Measurements from ENCODE around the gene HNRNPA1.
A peak's percentile ranks its signal among the peaks of the same experiment; 100 is the strongest.

Gene HNRNPA1

GRCh38 chr12:54285150-54286041, 4.9 kb downstream of the HNRNPA1 start:
- Histone ChIP-seq H3K36me3 (ENCODE audit: control insufficient read depth in 4 of 4, insufficient read depth in 4 of 4, low read length in 3 of 4) (peaks cover 13 to 78% (median 49%) of the 10 kb centered on the region in 4 experiments), H3K4me1 (ENCODE audit: control extremely low read depth in 1 of 4, control insufficient read depth in 4 of 4, insufficient read depth in 4 of 4, low read length in 3 of 4) (peaks cover 30 to 82% (median 66%) of the 10 kb centered on the region in 4 experiments), H3K9me3 (ENCODE audit: control extremely low read depth in 1 of 5, control insufficient read depth in 4 of 5, insufficient read depth in 2 of 5, low read depth in 1 of 5, low read length in 4 of 5) (no peaks in the 10 kb centered on the region), H3K27me3 (replicated peaks in 2 of 5; ENCODE audit: control insufficient read depth in 4 of 5, insufficient read depth in 5 of 5, low read length in 4 of 5) (no peaks in the 10 kb centered on the region), H3K4me3 (ENCODE audit: control insufficient read depth in 1 of 7, extremely low read depth in 1 of 7, insufficient read depth in 4 of 7, low read depth in 2 of 7, low read length in 6 of 7) (peak overlapping the region in 5 of 7 experiments; percentile 26 to 68 (median 53)), H3K27ac (ENCODE audit: insufficient read depth in 1 of 2, low read depth in 1 of 2, low read length in 2 of 2, poor library complexity in 1 of 2, severe bottlenecking in 2 of 2) (peak overlapping the region in 1 of 2 experiments; percentile 76)
- WGBS (ENCODE audit: insufficient coverage) = 94% methylated on average over 1 of the region's 5 CpGs
- DNase-seq = peak in 2 of 3 donors; percentile 50 to 55
- CTCF ChIA-PET = interaction anchor here (0.9 to 3.5 kb wide), 18 partner anchors 8 to 94 kb away, joined by 3 to 25 read pairs (median 8); partner anchors contain the start of gene COPZ1
- POLR2A ChIA-PET = interaction anchor here (0.6 to 1.8 kb wide), 3 partner anchors 10 to 49 kb away, joined by 3 to 5 read pairs (median 4); partner anchors contain the start of gene COPZ1

GRCh38 chr12:54286042-54287030, 5.8 kb downstream of the HNRNPA1 start:
- H3K4me1 ChIP-seq (ENCODE audit: control extremely low read depth in 1 of 4, control insufficient read depth in 4 of 4, insufficient read depth in 4 of 4, low read length in 3 of 4) = peaks cover 30 to 87% (median 74%) of the 10 kb centered on the region in 4 experiments
- peak in 2 of 3 donors; percentile 42 to 44 for DNase-seq
- CTCF ChIA-PET = interaction anchor here (0.8 to 3.5 kb wide), 20 partner anchors 9 to 94 kb away, joined by 3 to 24 read pairs (median 6); partner anchors contain the start of gene COPZ1
- H3K4me3 ChIP-seq (ENCODE audit: control insufficient read depth in 1 of 7, extremely low read depth in 1 of 7, insufficient read depth in 4 of 7, low read depth in 2 of 7, low read length in 6 of 7) = peak overlapping the region in 3 of 7 experiments; percentile 23 to 42 (median 26)
- no peaks in the 10 kb centered on the region for H3K27me3 ChIP-seq (replicated peaks in 2 of 5; ENCODE audit: control insufficient read depth in 4 of 5, insufficient read depth in 5 of 5, low read length in 4 of 5)
- H3K9me3 ChIP-seq (ENCODE audit: control extremely low read depth in 1 of 5, control insufficient read depth in 4 of 5, insufficient read depth in 2 of 5, low read depth in 1 of 5, low read length in 4 of 5) = no peaks in the 10 kb centered on the region
- POLR2A ChIA-PET = interaction anchor here (0.6 to 1.3 kb wide), 5 partner anchors 10 to 48 kb away, joined by 3 to 4 read pairs (median 3); no protein-coding TSS in a partner anchor
- peaks cover 13 to 86% (median 53%) of the 10 kb centered on the region in 4 experiments for H3K36me3 ChIP-seq (ENCODE audit: control insufficient read depth in 4 of 4, insufficient read depth in 4 of 4, low read length in 3 of 4)
- H3K27ac ChIP-seq (ENCODE audit: insufficient read depth in 1 of 2, low read depth in 1 of 2, low read length in 2 of 2, poor library complexity in 1 of 2, severe bottlenecking in 2 of 2) = peak overlapping the region in 1 of 2 experiments; percentile 76
- WGBS (ENCODE audit: insufficient coverage) = 62% methylated on average over 8 of the region's 12 CpGs

- DNase-seq = no peak
- Histone ChIP-seq H3K4me1 (ENCODE audit: control extremely low read depth in 1 of 4, control insufficient read depth in 4 of 4, insufficient read depth in 4 of 4, low read length in 3 of 4) (peaks cover 18 to 87% (median 76%) of the 10 kb centered on the region in 4 experiments), H3K36me3 (ENCODE audit: control insufficient read depth in 4 of 4, insufficient read depth in 4 of 4, low read length in 3 of 4) (peaks cover 13 to 89% (median 54%) of the 10 kb centered on the region in 4 experiments), H3K9me3 (ENCODE audit: control extremely low read depth in 1 of 5, control insufficient read depth in 4 of 5, insufficient read depth in 2 of 5, low read depth in 1 of 5, low read length in 4 of 5) (no peaks in the 10 kb centered on the region), H3K27me3 (replicated peaks in 2 of 5; ENCODE audit: control insufficient read depth in 4 of 5, insufficient read depth in 5 of 5, low read length in 4 of 5) (no peaks in the 10 kb centered on the region), H3K27ac (ENCODE audit: insufficient read depth in 1 of 2, low read depth in 1 of 2, low read length in 2 of 2, poor library complexity in 1 of 2, severe bottlenecking in 2 of 2) (peak overlapping the region in 1 of 2 experiments; percentile 76), H3K4me3 (ENCODE audit: control insufficient read depth in 1 of 7, extremely low read depth in 1 of 7, insufficient read depth in 4 of 7, low read depth in 2 of 7, low read length in 6 of 7) (no peak overlapping the region)
- ChIA-PET POLR2A (interaction anchor here (0.6 to 1.3 kb wide), 4 partner anchors 17 to 36 kb away, joined by 3 to 6 read pairs (median 3); no protein-coding TSS in a partner anchor), CTCF (interaction anchor here (0.7 to 15.8 kb wide), 17 partner anchors 9 to 93 kb away, joined by 3 to 890 read pairs (median 6); partner anchors contain the start of gene COPZ1)
- WGBS (ENCODE audit: insufficient coverage) = 80% methylated on average over 5 of the region's 8 CpGs
Measured at GRCh38 chr12:54287261-54288157, 7.0 kb downstream of the HNRNPA1 start.

GRCh38 chr12:54292083-54292930, 11.8 kb downstream of the HNRNPA1 start:
- H3K9me3 ChIP-seq (ENCODE audit: control extremely low read depth in 1 of 5, control insufficient read depth in 4 of 5, insufficient read depth in 2 of 5, low read depth in 1 of 5, low read length in 4 of 5) = no peaks in the 10 kb centered on the region
- H3K27me3 ChIP-seq (replicated peaks in 2 of 5; ENCODE audit: control insufficient read depth in 4 of 5, insufficient read depth in 5 of 5, low read length in 4 of 5) = no peaks in the 10 kb centered on the region
- peaks cover 4 to 85% (median 57%) of the 10 kb centered on the region in 4 experiments for H3K36me3 ChIP-seq (ENCODE audit: control insufficient read depth in 4 of 4, insufficient read depth in 4 of 4, low read length in 3 of 4)
- ChIA-PET POLR2A (interaction anchor here (0.9 to 1.7 kb wide), 4 partner anchors 11 to 41 kb away, joined by 4 to 5 read pairs (median 4); partner anchors contain the start of genes CBX5 and HNRNPA1), CTCF (interaction anchor here (0.7 to 15.8 kb wide), 17 partner anchors 8 to 836 kb away, joined by 3 to 890 read pairs (median 8); partner anchors contain the start of genes CBX5, COPZ1, HNRNPA1 and NFE2)
- DNase-seq = no peak
- H3K27ac ChIP-seq (ENCODE audit: insufficient read depth in 1 of 2, low read depth in 1 of 2, low read length in 2 of 2, poor library complexity in 1 of 2, severe bottlenecking in 2 of 2) = peak overlapping the region; percentile 43 to 85
- peaks cover 18 to 94% (median 90%) of the 10 kb centered on the region in 4 experiments for H3K4me1 ChIP-seq (ENCODE audit: control extremely low read depth in 1 of 4, control insufficient read depth in 4 of 4, insufficient read depth in 4 of 4, low read length in 3 of 4)
- H3K4me3 ChIP-seq (ENCODE audit: control insufficient read depth in 1 of 7, extremely low read depth in 1 of 7, insufficient read depth in 4 of 7, low read depth in 2 of 7, low read length in 6 of 7) = peak overlapping the region in 4 of 7 experiments; percentile 16 to 60 (median 33)
- WGBS (ENCODE audit: insufficient coverage) = 89% methylated on average over 30 of the region's 30 CpGs

- peaks cover 18 to 94% (median 91%) of the 10 kb centered on the region in 4 experiments for H3K4me1 ChIP-seq (ENCODE audit: control extremely low read depth in 1 of 4, control insufficient read depth in 4 of 4, insufficient read depth in 4 of 4, low read length in 3 of 4)
Measured at GRCh38 chr12:54292931-54293241, 12.4 kb downstream of the HNRNPA1 start.

More at GRCh38 chr12:54292931-54293241, 12.4 kb downstream of the HNRNPA1 start:
- Histone ChIP-seq H3K27me3 (replicated peaks in 2 of 5; ENCODE audit: control insufficient read depth in 4 of 5, insufficient read depth in 5 of 5, low read length in 4 of 5) (no peaks in the 10 kb centered on the region), H3K4me3 (ENCODE audit: control insufficient read depth in 1 of 7, extremely low read depth in 1 of 7, insufficient read depth in 4 of 7, low read depth in 2 of 7, low read length in 6 of 7) (peak overlapping the region in 4 of 7 experiments; percentile 3 to 60 (median 11)), H3K9me3 (ENCODE audit: control extremely low read depth in 1 of 5, control insufficient read depth in 4 of 5, insufficient read depth in 2 of 5, low read depth in 1 of 5, low read length in 4 of 5) (no peaks in the 10 kb centered on the region), H3K36me3 (ENCODE audit: control insufficient read depth in 4 of 4, insufficient read depth in 4 of 4, low read length in 3 of 4) (peaks cover 2 to 83% (median 54%) of the 10 kb centered on the region in 4 experiments), H3K27ac (ENCODE audit: insufficient read depth in 1 of 2, low read depth in 1 of 2, low read length in 2 of 2, poor library complexity in 1 of 2, severe bottlenecking in 2 of 2) (peak overlapping the region; percentile 43 to 85)
- DNase-seq = no peak
- ChIA-PET POLR2A (interaction anchor here (1.3 kb wide), 2 partner anchors 12 to 13 kb away, joined by 4 to 5 read pairs; partner anchors contain the start of genes CBX5 and HNRNPA1), CTCF (interaction anchor here (1.1 to 15.8 kb wide), 16 partner anchors 8 to 837 kb away, joined by 3 to 890 read pairs (median 10); partner anchors contain the start of genes CBX5, COPZ1, HNRNPA1 and NFE2)
- WGBS (ENCODE audit: insufficient coverage) = 97% methylated on average over 7 of the region's 7 CpGs
